Measurements from ENCODE around the gene RPS6KA5. TPM values are rescaled to one million over a fixed set of nuclear protein-coding genes. Genes with fewer than 3 reads are reported as not detected.
A peak's percentile ranks its signal among the peaks of the same experiment; 100 is the strongest.

Gene RPS6KA5
- total and polyA plus RNA-seq, 8 donors = 1.6 to 25.0 (median 8.5) TPM

DNA sequence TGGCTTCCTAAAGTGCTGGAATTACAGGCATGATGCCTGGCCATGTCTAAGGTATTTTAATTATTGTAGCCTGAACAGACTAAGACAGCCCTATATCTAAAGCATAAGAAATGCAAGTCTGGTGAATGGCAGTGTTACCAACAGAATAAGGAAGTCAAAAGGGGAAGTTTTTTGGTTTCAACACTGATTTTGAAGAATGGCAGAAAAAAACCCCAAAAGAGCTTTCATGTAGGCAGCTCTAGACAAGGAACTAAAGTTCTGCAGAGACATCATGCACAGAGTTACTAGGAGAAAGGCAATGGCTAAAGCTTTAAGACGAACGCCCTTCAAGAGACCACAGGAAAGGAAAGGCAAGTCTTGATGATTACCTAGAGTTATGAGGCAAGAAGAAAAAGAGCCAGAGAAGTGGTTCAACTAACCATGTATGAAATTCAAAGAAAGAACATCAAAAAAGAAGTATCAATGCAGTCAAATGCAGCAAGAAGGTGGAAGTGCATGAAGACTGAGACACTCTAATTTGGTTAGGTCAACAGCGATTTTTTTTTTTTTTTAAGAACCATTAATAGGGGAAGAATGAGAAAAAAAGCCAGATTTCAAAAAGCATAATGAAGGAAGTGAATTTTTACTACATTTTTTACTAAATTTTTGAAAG lies 50.8 kb downstream of the RPS6KA5 start:
- Histone ChIP-seq H3K36me3 (no peaks in the 10 kb centered on the region), H3K27ac (peak overlapping the region in 4 of 5 donors; percentile 25 to 63 (median 40)), H3K4me1 (peaks cover 13 to 68% (median 42%) of the 10 kb centered on the region in 4 donors), H3K27me3 (no peaks in the 10 kb centered on the region), H3K4me3 (no peak overlapping the region), H3K9me3 (no peaks in the 10 kb centered on the region)
- WGBS, 5 donors = 79 to 89% (median 83%) methylated on average over 3 of the region's 3 CpGs
- intact Hi-C loops (cut with DNase I; ENCODE audit: low total_unique reads) = no loop called here
- peak in 1 of 2 donors; percentile 39 for DNase-seq
- TF ChIP-seq POLR2A (IDR thresholded peaks at IDR 0.05) = no peak
- TF ChIP-seq EP300 (IDR thresholded peaks at IDR 0.05) = no peak
- no peak for TF ChIP-seq CTCF (IDR thresholded peaks at IDR 0.05)
- TF ChIP-seq POLR2AphosphoS5 (IDR thresholded peaks at IDR 0.05) = no peak

DNA sequence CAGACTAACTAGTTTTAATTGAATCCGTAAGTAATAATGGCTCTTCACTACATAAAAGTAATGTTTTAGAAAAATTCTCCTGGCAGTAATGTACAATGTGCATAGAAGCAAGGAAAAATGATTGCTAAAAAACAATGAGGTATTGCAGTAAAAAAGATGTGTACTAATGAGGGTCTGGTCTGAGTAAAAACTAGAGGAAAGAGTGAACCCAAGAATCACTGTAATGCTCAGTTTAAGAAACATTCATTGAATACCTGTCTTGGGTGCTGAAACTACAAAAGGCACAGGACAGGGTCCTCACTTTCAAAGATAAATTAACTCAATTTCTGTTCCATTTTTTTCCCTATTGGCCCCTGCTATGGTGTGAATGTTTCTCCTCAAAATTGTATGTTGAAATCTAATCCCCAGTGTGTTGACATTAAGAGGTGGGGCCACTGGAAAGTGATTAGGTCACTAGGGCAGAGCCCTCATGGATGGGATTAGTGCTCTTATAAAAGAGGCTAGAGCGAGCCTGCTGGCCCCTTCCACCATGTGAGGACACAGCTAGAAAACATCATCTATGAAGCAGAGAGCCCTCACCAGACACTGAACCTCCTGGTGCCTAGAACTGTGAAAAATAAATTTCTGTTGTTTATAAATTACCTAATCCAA lies 51.6 kb downstream of the RPS6KA5 start:
- no peaks in the 10 kb centered on the region for H3K27me3 ChIP-seq
- H3K4me1 ChIP-seq = peaks cover 10 to 70% (median 41%) of the 10 kb centered on the region in 4 donors
- no peaks in the 10 kb centered on the region for H3K36me3 ChIP-seq
- TF ChIP-seq POLR2A (IDR thresholded peaks at IDR 0.05) (no peak), EP300 (IDR thresholded peaks at IDR 0.05) (no peak), CTCF (IDR thresholded peaks at IDR 0.05) (no peak), POLR2AphosphoS5 (IDR thresholded peaks at IDR 0.05) (no peak)
- peak overlapping the region in 4 of 5 donors; percentile 25 to 63 (median 40) for H3K27ac ChIP-seq
- no peak overlapping the region for H3K4me3 ChIP-seq
- no peaks in the 10 kb centered on the region for H3K9me3 ChIP-seq
- DNase-seq = peak in 1 of 2 donors; percentile 43
- 70 to 81% (median 75%) methylated on average over 2 of the region's 2 CpGs for WGBS, 5 donors
- intact Hi-C loops (cut with DNase I; ENCODE audit: low total_unique reads) = no loop called here

DNA sequence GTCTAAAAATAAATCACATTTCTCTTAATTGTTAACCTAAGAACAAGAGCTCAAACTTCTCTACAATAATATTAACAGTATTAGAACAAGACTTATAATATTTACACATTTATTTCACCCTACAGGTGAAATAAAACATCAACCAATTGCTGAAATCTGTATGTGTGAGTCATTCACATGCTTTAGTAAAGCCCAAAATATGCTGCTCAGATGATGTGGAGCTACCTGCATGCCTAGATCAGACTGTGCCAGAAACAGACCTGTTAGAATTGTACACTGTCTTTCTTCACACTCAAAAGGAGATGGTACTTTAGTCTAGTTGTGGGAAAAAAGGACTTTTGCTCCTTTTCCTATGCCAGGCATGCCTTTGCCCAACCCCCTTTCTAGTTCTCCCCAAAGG lies 54.7 kb downstream of the RPS6KA5 start:
- Histone ChIP-seq H3K27me3 (no peaks in the 10 kb centered on the region), H3K27ac (peak overlapping the region in 2 of 5 donors; percentile 1 to 9), H3K36me3 (peaks cover 0 to under 1% (median under 1%) of the 10 kb centered on the region in 4 donors), H3K9me3 (no peaks in the 10 kb centered on the region), H3K4me1 (peaks cover 9 to 59% (median 32%) of the 10 kb centered on the region in 4 donors), H3K4me3 (no peak overlapping the region)
- intact Hi-C loops (cut with DNase I; ENCODE audit: low total_unique reads) = no loop called here
- TF ChIP-seq POLR2AphosphoS5 (IDR thresholded peaks at IDR 0.05) (no peak), CTCF (IDR thresholded peaks at IDR 0.05) (no peak), EP300 (IDR thresholded peaks at IDR 0.05) (no peak), POLR2A (IDR thresholded peaks at IDR 0.05) (no peak)
- no peak for DNase-seq

DNA sequence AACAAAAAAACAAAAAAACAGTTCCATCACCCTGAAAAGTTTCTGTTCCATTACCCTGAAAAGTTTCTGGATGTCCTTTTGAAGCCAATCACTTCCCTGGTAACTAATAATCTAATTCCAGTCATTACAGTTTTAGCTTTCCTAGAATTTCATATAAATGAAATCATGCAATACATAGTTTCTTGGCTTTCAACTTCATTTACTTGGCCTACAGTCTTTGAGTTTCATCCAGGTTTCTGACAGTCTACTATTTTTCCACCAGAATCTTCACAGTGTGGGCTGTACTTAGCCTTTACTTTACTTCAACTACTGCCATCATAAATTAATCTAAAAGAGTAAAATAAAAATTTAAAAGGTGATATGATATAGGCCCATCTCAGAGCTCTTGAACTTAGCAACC lies 55.5 kb downstream of the RPS6KA5 start:
- Histone ChIP-seq H3K9me3 (no peaks in the 10 kb centered on the region), H3K36me3 (peaks cover 0 to 7% (median 2%) of the 10 kb centered on the region in 4 donors), H3K4me3 (no peak overlapping the region), H3K27me3 (no peaks in the 10 kb centered on the region), H3K4me1 (peaks cover 9 to 54% (median 30%) of the 10 kb centered on the region in 4 donors), H3K27ac (peak overlapping the region in 1 of 5 donors; percentile 9)
- intact Hi-C loops (cut with DNase I; ENCODE audit: low total_unique reads) = no loop called here
- TF ChIP-seq CTCF (IDR thresholded peaks at IDR 0.05) (no peak), POLR2AphosphoS5 (IDR thresholded peaks at IDR 0.05) (no peak), POLR2A (IDR thresholded peaks at IDR 0.05) (no peak), EP300 (IDR thresholded peaks at IDR 0.05) (no peak)
- peak in 1 of 2 donors; percentile 73 for DNase-seq

All from stomach (tissue), 9 donors.